Activated CD4-positive, alpha-beta T cell treated with anti-CD3 and anti-CD28 coated beads for 24 hours (primary cell): ENCODE data around the gene CDK4.

Experiments used
- DNase-seq, 2 donors: peaks; one replicate each; pipeline ENCODE4 v3.0.0-alpha.2; 2020; ENCODE audit warnings: low read depth in 2 of 2

The CDK4 gene

DNA sequence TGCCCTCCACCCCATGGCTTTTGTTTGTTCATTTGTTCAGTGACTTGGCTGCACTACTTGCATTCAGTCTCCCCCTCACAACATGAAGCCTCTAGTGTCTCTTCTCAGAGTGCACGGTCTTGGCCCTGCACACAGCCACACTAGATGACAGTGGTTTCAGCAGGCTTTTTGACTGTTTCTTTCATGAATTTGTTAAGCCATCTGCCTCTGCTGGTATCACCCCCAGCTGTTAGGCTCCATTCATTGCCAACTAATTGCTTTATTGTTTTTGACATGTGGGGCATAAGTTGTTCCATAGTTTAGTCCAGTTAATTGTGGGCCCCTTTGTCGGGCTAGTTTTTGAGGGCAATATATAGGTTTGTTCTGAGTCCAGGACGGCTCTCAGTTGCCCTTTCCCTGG is 39.4 kb downstream of the CDK4 start:
- DNase-seq, result no peak

DNA sequence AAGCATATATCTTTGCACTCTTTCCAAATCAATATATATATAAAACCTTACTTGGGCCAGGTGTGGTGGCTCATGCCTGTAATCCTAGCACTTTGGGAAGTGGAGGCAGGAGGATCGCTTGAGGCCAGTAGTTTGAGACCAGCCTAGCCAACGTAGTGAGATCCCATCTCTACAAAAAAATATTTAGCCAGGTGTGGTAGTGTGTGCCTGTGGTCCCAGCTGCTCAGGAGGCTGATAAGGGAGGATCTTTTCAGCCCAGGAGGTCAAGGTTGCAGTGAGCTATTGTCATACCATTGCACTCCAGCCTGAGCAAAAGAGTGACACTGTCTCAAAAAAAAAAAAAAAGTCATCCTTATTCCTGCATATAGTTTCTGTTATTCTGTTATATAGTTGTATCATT is 43.8 kb downstream of the CDK4 start:
- no peak for DNase-seq

- no peak for DNase-seq
Measured at GRCh38 chr12:57707250-57707649, 44.9 kb downstream of the CDK4 start.

DNA sequence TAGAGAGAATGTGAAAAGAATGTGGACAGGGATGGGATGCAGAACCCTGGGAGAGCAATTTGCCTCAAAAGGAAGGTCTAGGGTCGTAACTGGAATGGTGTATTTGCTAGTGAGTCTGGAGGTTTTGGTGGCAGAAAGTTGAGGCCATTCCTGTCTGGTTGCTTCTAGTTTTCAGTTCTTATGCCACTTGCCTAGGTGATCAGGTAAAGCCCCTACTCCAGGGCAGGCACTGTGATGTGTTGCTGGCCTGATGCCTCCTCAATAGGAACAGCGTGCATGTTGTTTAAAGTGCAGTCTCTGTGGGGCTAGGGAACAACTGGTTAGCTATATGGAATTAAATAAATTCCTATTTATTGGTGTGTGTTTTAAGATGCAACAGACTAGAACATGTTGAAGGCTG is 51.8 kb downstream of the CDK4 start:
- no peak for DNase-seq

GRCh38 chr12:57698414-57698813 is 53.7 kb downstream of the CDK4 start:
- DNase-seq, result no peak
